HEK293 (cell line): Measurements from ENCODE around the gene SLC5A4.
A peak's percentile ranks its signal among the peaks of the same experiment; 100 is the strongest.

Source experiments
- HOXA7 ChIP-seq: sonication (generic); formaldehyde crosslinking; IDR thresholded peaks from 2 replicates; pipeline ENCODE4 v1.8.1; 2022; ENCODE audit warnings: missing genetic modification reagents, borderline replicate concordance
- PRDM1 ChIP-seq: fragments of 450-650 bp; formaldehyde crosslinking; IDR thresholded peaks from 2 replicates; pipeline ENCODE4; 2016; ENCODE audit warnings: missing biosample characterization, missing genetic modification characterization
- ZNF266 ChIP-seq: fragments of 450-650 bp; formaldehyde crosslinking; IDR thresholded peaks from 2 replicates; pipeline ENCODE4 v1.5.1; 2016; ENCODE audit warnings: missing biosample characterization, missing genetic modification characterization, low read depth
- ZNF292 ChIP-seq: fragments of 450-650 bp; formaldehyde crosslinking; IDR thresholded peaks from 2 replicates; pipeline ENCODE4 v1.5.1; 2016; ENCODE audit warnings: low read depth, missing biosample characterization, missing genetic modification characterization, borderline replicate concordance
- ZNF354C ChIP-seq: fragments of 450-650 bp; formaldehyde crosslinking; IDR thresholded peaks from 2 replicates; pipeline ENCODE4 v1.5.1; 2016; ENCODE audit warnings: missing biosample characterization, missing genetic modification characterization, low read depth, borderline replicate concordance
- ZNF416 ChIP-seq: fragments of 450-650 bp; formaldehyde crosslinking; IDR thresholded peaks from 2 replicates; pipeline ENCODE4 v1.5.1; 2016; ENCODE audit warnings: missing biosample characterization, missing genetic modification characterization
- ZNF560 ChIP-seq: fragments of 450-650 bp; formaldehyde crosslinking; IDR thresholded peaks from 2 replicates; pipeline ENCODE4 v1.5.1; 2017; ENCODE audit warnings: missing biosample characterization, missing genetic modification characterization, borderline replicate concordance
- ZNF561 ChIP-seq: fragments of 450-650 bp; IDR thresholded peaks from 2 replicates; pipeline ENCODE4 v1.5.1; 2018; ENCODE audit warnings: missing biosample characterization, missing genetic modification characterization, borderline replicate concordance
- ZNF600 ChIP-seq: fragments of 450-650 bp; formaldehyde crosslinking; IDR thresholded peaks from 2 replicates; pipeline ENCODE4 v1.5.1; 2016; ENCODE audit warnings: missing biosample characterization, missing genetic modification characterization
- ZNF621 ChIP-seq: fragments of 450-650 bp; formaldehyde crosslinking; IDR thresholded peaks from 2 replicates; pipeline ENCODE4 v1.5.1; 2017; ENCODE audit warnings: missing biosample characterization, missing genetic modification characterization
- ZNF654 ChIP-seq: fragments of 450-650 bp; formaldehyde crosslinking; IDR thresholded peaks from 2 replicates; pipeline ENCODE4 v1.5.1; 2016; ENCODE audit warnings: low read depth, missing biosample characterization, missing genetic modification characterization
- ZNF670 ChIP-seq: fragments of 450-650 bp; formaldehyde crosslinking; IDR thresholded peaks from 2 replicates; pipeline ENCODE4 v1.5.1; 2016; ENCODE audit warnings: missing biosample characterization, missing genetic modification characterization, low read depth
- ZNF701 ChIP-seq: fragments of 450-650 bp; formaldehyde crosslinking; IDR thresholded peaks from 2 replicates; pipeline ENCODE4 v1.5.1; 2016; ENCODE audit warnings: missing biosample characterization, missing genetic modification characterization
- ZNF776 ChIP-seq: fragments of 450-650 bp; formaldehyde crosslinking; IDR thresholded peaks from 2 replicates; pipeline ENCODE4 v1.5.0; 2017; ENCODE audit warnings: missing biosample characterization, missing genetic modification characterization, borderline replicate concordance
- ZSCAN23 ChIP-seq: fragments of 450-650 bp; formaldehyde crosslinking; IDR thresholded peaks from 2 replicates; pipeline ENCODE4 v1.5.1; 2016; ENCODE audit warnings: missing biosample characterization, missing genetic modification characterization
- TF ChIP-seq, protein P1 (sequence below): fragments of 450-650 bp; formaldehyde crosslinking; conservative IDR thresholded peaks from 2 replicates; pipeline ENCODE4 v1.5.1; 2016; ENCODE audit warnings: low read depth, missing biosample characterization, missing genetic modification characterization
- TF ChIP-seq, protein P2 (sequence below): fragments of 450-650 bp; formaldehyde crosslinking; conservative IDR thresholded peaks from 2 replicates; pipeline ENCODE4 v1.5.1; 2016; ENCODE audit warnings: low read depth, missing biosample characterization, missing genetic modification characterization
- TF ChIP-seq, protein P3 (sequence below): fragments of 450-650 bp; formaldehyde crosslinking; IDR thresholded peaks from 2 replicates; pipeline ENCODE4 v1.5.1; 2016; ENCODE audit warnings: missing biosample characterization, missing genetic modification characterization, borderline replicate concordance
- TF ChIP-seq, protein P4 (sequence below): fragments of 450-650 bp; formaldehyde crosslinking; IDR thresholded peaks from 2 replicates; pipeline ENCODE4 v1.5.1; 2016; ENCODE audit warnings: missing biosample characterization, missing genetic modification characterization
- TF ChIP-seq, protein P5 (sequence below): sonication (generic); formaldehyde crosslinking; IDR thresholded peaks from 2 replicates; pipeline ENCODE4 v1.8.1; 2022; ENCODE audit warnings: mild to moderate bottlenecking, moderate library complexity, missing genetic modification reagents

The SLC5A4 gene

DNA sequence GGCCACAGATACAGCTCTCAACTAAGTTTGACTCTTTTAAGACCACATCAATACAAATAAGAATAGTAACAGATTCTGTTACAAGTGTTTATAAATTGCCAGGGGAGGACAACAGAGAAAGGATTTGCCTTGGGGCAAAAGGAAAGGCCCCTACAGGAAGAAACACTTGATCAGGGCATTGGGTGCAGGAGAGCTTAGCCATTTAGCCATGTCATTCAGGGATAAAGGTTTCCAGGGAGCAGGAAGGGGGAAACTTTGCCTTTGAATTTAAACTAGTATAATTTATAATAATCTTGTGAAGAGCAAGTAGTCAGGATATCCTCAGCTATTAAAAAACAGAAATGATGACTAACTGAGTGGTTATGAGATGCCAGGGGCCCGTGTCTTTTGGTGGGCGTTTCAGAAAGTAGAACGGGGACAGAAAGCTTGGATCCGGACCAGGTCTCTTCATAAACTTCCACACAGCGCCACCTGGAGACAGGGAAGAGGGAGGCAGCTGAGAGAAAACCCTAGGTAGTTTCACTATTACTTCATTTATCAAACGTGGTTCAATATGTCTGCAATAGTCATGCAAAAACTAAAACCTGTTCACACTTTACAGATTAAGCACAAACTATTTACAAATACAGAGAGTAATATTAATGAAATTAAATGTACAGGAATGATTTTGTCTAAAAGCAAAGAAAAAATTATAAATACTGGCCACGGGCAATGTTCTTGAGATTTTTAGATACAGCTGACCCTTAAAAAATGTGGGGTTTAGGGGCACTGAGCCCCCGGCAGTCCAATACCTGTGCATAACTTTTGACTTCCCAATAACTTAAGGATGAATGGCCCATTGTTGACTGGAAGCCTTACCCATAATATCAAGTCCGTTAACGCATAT, 11.0 kb upstream of the SLC5A4 start (continued):
- TF ChIP-seq ZNF292 = no peak
- TF ChIP-seq ZNF670 (tag by site-specific recombination) = no peak
- no peak for TF ChIP-seq ZNF600 (tag by site-specific recombination)
- TF ChIP-seq, protein P1, sequence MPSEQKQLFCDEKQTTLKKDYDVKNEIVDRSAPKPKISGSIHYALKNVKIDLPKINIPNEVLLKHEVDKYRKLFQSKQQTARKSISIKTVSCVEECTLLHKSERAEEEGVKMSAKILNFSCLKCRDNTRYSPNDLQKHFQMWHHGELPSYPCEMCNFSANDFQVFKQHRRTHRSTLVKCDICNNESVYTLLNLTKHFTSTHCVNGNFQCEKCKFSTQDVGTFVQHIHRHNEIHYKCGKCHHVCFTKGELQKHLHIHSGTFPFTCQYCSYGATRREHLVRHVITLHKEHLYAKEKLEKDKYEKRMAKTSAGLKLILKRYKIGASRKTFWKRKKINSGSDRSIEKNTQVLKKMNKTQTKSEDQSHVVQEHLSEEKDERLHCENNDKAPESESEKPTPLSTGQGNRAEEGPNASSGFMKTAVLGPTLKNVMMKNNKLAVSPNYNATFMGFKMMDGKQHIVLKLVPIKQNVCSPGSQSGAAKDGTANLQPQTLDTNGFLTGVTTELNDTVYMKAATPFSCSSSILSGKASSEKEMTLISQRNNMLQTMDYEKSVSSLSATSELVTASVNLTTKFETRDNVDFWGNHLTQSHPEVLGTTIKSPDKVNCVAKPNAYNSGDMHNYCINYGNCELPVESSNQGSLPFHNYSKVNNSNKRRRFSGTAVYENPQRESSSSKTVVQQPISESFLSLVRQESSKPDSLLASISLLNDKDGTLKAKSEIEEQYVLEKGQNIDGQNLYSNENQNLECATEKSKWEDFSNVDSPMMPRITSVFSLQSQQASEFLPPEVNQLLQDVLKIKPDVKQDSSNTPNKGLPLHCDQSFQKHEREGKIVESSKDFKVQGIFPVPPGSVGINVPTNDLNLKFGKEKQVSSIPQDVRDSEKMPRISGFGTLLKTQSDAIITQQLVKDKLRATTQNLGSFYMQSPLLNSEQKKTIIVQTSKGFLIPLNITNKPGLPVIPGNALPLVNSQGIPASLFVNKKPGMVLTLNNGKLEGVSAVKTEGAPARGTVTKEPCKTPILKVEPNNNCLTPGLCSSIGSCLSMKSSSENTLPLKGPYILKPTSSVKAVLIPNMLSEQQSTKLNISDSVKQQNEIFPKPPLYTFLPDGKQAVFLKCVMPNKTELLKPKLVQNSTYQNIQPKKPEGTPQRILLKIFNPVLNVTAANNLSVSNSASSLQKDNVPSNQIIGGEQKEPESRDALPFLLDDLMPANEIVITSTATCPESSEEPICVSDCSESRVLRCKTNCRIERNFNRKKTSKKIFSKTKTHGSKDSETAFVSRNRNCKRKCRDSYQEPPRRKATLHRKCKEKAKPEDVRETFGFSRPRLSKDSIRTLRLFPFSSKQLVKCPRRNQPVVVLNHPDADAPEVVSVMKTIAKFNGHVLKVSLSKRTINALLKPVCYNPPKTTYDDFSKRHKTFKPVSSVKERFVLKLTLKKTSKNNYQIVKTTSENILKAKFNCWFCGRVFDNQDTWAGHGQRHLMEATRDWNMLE (tag by site-specific recombination) = no peak
- no peak for TF ChIP-seq ZNF560 (tag by site-specific recombination)
- TF ChIP-seq, protein P2, sequence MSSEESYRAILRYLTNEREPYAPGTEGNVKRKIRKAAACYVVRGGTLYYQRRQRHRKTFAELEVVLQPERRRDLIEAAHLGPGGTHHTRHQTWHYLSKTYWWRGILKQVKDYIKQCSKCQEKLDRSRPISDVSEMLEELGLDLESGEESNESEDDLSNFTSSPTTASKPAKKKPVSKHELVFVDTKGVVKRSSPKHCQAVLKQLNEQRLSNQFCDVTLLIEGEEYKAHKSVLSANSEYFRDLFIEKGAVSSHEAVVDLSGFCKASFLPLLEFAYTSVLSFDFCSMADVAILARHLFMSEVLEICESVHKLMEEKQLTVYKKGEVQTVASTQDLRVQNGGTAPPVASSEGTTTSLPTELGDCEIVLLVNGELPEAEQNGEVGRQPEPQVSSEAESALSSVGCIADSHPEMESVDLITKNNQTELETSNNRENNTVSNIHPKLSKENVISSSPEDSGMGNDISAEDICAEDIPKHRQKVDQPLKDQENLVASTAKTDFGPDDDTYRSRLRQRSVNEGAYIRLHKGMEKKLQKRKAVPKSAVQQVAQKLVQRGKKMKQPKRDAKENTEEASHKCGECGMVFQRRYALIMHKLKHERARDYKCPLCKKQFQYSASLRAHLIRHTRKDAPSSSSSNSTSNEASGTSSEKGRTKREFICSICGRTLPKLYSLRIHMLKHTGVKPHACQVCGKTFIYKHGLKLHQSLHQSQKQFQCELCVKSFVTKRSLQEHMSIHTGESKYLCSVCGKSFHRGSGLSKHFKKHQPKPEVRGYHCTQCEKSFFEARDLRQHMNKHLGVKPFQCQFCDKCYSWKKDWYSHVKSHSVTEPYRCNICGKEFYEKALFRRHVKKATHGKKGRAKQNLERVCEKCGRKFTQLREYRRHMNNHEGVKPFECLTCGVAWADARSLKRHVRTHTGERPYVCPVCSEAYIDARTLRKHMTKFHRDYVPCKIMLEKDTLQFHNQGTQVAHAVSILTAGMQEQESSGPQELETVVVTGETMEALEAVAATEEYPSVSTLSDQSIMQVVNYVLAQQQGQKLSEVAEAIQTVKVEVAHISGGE (tag by site-specific recombination) = no peak
- TF ChIP-seq ZNF654 = peak; percentile 59
- TF ChIP-seq ZNF354C = no peak
- TF ChIP-seq HOXA7 (CRISPR knock-in tag) = no peak
- no peak for TF ChIP-seq ZSCAN23 (tag by site-specific recombination)
- no peak for TF ChIP-seq ZNF701 (tag by site-specific recombination)
- 0 out of 2 replicates have a peak, but pooled peaks have one; percentile 9 for TF ChIP-seq PRDM1
- no peak for TF ChIP-seq ZNF266 (tag by site-specific recombination)
- TF ChIP-seq, protein P3, sequence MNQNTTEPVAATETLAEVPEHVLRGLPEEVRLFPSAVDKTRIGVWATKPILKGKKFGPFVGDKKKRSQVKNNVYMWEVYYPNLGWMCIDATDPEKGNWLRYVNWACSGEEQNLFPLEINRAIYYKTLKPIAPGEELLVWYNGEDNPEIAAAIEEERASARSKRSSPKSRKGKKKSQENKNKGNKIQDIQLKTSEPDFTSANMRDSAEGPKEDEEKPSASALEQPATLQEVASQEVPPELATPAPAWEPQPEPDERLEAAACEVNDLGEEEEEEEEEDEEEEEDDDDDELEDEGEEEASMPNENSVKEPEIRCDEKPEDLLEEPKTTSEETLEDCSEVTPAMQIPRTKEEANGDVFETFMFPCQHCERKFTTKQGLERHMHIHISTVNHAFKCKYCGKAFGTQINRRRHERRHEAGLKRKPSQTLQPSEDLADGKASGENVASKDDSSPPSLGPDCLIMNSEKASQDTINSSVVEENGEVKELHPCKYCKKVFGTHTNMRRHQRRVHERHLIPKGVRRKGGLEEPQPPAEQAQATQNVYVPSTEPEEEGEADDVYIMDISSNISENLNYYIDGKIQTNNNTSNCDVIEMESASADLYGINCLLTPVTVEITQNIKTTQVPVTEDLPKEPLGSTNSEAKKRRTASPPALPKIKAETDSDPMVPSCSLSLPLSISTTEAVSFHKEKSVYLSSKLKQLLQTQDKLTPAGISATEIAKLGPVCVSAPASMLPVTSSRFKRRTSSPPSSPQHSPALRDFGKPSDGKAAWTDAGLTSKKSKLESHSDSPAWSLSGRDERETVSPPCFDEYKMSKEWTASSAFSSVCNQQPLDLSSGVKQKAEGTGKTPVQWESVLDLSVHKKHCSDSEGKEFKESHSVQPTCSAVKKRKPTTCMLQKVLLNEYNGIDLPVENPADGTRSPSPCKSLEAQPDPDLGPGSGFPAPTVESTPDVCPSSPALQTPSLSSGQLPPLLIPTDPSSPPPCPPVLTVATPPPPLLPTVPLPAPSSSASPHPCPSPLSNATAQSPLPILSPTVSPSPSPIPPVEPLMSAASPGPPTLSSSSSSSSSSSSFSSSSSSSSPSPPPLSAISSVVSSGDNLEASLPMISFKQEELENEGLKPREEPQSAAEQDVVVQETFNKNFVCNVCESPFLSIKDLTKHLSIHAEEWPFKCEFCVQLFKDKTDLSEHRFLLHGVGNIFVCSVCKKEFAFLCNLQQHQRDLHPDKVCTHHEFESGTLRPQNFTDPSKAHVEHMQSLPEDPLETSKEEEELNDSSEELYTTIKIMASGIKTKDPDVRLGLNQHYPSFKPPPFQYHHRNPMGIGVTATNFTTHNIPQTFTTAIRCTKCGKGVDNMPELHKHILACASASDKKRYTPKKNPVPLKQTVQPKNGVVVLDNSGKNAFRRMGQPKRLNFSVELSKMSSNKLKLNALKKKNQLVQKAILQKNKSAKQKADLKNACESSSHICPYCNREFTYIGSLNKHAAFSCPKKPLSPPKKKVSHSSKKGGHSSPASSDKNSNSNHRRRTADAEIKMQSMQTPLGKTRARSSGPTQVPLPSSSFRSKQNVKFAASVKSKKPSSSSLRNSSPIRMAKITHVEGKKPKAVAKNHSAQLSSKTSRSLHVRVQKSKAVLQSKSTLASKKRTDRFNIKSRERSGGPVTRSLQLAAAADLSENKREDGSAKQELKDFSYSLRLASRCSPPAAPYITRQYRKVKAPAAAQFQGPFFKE (tag by site-specific recombination) = no peak
- TF ChIP-seq ZNF621 (tag by site-specific recombination) = no peak
- TF ChIP-seq, protein P4, sequence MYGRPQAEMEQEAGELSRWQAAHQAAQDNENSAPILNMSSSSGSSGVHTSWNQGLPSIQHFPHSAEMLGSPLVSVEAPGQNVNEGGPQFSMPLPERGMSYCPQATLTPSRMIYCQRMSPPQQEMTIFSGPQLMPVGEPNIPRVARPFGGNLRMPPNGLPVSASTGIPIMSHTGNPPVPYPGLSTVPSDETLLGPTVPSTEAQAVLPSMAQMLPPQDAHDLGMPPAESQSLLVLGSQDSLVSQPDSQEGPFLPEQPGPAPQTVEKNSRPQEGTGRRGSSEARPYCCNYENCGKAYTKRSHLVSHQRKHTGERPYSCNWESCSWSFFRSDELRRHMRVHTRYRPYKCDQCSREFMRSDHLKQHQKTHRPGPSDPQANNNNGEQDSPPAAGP (tag by site-specific recombination) = no peak
- no peak for TF ChIP-seq ZNF416 (tag by site-specific recombination)
- TF ChIP-seq, protein P5, sequence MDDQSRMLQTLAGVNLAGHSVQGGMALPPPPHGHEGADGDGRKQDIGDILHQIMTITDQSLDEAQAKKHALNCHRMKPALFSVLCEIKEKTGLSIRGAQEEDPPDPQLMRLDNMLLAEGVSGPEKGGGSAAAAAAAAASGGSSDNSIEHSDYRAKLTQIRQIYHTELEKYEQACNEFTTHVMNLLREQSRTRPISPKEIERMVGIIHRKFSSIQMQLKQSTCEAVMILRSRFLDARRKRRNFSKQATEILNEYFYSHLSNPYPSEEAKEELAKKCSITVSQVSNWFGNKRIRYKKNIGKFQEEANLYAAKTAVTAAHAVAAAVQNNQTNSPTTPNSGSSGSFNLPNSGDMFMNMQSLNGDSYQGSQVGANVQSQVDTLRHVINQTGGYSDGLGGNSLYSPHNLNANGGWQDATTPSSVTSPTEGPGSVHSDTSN = no peak
- no peak for TF ChIP-seq ZNF561
- TF ChIP-seq ZNF776 (tag by site-specific recombination) = no peak
